DND-41 (cell line): Measurements from ENCODE around the gene MYO16.

Experiments used
- CTCF ChIP-seq: IDR thresholded peaks from 2 replicates; pipeline ENCODE4 v1.5.1; 2012; ENCODE audit warnings: borderline replicate concordance, low read length, moderate library complexity, mild to moderate bottlenecking; ENCODE audit not compliant: poor library complexity, severe bottlenecking; ENCODE audit errors: extremely low read depth
- EZH2 ChIP-seq: IDR thresholded peaks from 3 replicates; pipeline ENCODE4 v1.6.1; 2012; ENCODE audit warnings: borderline replicate concordance, low read depth, mild to moderate bottlenecking, moderate library complexity, low read length, inconsistent platforms; ENCODE audit not compliant: severe bottlenecking

DNA sequence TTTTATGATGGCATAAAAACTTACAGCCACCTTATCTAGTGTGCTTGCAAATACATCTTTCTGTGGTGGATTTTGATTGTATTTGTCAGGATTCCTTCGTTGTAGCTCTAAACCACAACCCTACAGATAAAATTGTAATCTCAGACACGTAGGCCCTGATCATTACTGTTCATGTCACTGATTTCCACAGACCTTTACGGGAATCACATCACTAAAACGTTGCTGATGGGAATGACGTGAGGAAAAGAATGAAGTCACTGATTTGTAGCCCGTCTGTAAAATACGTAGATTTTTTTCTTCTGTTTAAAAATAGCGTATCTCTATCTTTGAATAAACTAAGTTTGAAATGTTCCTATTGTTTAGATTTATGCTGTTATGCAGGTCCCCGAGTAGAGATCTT lies 399.2 kb downstream of the MYO16 start:
- TF ChIP-seq CTCF (no peak), EZH2 (no peak)
